ACC112 (cell line): Measurements from ENCODE around the gene ERCC6.

ENCODE experiments used
- H2AFZ ChIP-seq: fragments of 200-600 bp; sonication (generic); one replicate; pipeline ENCODE4 v1.6.0; 2017; ENCODE audit warnings: antibody characterized with exemption, low read length; ENCODE audit not compliant: unreplicated experiment
- H3K27ac ChIP-seq: fragments of 200-600 bp; sonication (generic); 2 replicates; pipeline ENCODE4 v1.5.1; 2014; ENCODE audit warnings: low read depth, mild to moderate bottlenecking, antibody characterized with exemption, low read length, moderate library complexity
- H3K27me3 ChIP-seq: fragments of 200-600 bp; sonication (generic); 2 replicates; pipeline ENCODE4 v1.6.1; 2014; ENCODE audit warnings: mild to moderate bottlenecking, antibody characterized with exemption, low read length, moderate library complexity, mixed read lengths; ENCODE audit not compliant: insufficient read depth
- H3K36me3 ChIP-seq: fragments of 200-600 bp; sonication (generic); 2 replicates; pipeline ENCODE4 v1.6.1; 2016; ENCODE audit warnings: mild to moderate bottlenecking, antibody characterized with exemption, low read length, moderate library complexity, mixed read lengths; ENCODE audit not compliant: insufficient read depth
- H3K4me1 ChIP-seq: fragments of 200-600 bp; sonication (generic); one replicate; pipeline ENCODE4 v1.6.1; 2016; ENCODE audit warnings: low read length, mixed read lengths; ENCODE audit not compliant: insufficient read depth, unreplicated experiment, control insufficient read depth
- H3K4me3 ChIP-seq: fragments of 200-600 bp; sonication (generic); 2 replicates; pipeline ENCODE4 v1.5.1; 2014; ENCODE audit warnings: mild to moderate bottlenecking, low read depth, low read length
- H3K79me2 ChIP-seq: fragments of 200-600 bp; sonication (generic); one replicate; pipeline ENCODE4 v1.6.0; 2016; ENCODE audit warnings: low read length; ENCODE audit not compliant: control insufficient read depth, unreplicated experiment, insufficient read depth

Gene ERCC6

GRCh38 chr10:49497358-49497757 lies 41.6 kb downstream of the ERCC6 start:
- no peaks in the 10 kb centered on the region for H3K4me1 ChIP-seq
- no peak overlapping the region for H3K4me3 ChIP-seq
- H3K27ac ChIP-seq: no peak overlapping the region
- H2AFZ ChIP-seq: no peak overlapping the region
- no peaks in the 10 kb centered on the region for H3K79me2 ChIP-seq
- no peaks in the 10 kb centered on the region for H3K27me3 ChIP-seq
- peaks cover 6% of the 10 kb centered on the region; the same call in 1 of the 2 replicates for H3K36me3 ChIP-seq

DNA sequence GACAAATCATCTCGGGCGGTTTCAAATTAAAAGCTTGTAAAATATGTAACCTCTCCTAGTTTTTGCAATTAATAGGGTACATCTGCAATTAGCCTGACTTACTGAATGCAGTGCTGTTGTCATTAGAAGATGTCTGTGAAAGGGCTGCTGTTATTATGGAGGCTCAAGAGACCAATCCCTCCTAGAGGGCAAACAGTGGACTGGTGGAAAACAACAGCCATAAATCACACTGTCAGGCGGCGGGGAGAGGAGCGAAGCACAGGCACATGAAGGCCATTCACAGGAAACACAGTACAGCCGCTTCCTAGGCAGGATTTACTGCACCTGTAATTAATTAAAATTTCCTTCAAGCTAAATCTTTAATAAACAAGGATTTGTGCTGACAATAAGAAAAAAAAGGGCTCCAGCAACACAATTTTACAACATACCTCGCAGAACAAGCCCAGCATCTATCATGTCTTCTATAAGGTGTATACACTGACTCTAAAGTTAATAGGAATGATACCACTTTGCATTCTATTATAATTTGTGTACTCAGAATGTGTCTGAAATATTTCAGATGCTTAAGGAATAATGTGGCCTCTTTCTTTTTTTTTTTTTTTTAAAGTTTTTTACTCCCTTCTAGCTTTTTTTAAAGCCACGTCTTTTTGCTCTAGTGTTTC lies 50.7 kb downstream of the ERCC6 start:
- H3K4me1 ChIP-seq: peaks cover 9% of the 10 kb centered on the region
- H3K4me3 ChIP-seq: no peak overlapping the region
- H2AFZ ChIP-seq: no peak overlapping the region
- no peak overlapping the region for H3K27ac ChIP-seq
- H3K27me3 ChIP-seq: no peaks in the 10 kb centered on the region
- 0 out of 2 replicates have a peak, but pooled peaks cover 3% of the 10 kb centered on the region for H3K36me3 ChIP-seq
- H3K79me2 ChIP-seq: peaks cover 4% of the 10 kb centered on the region

GRCh38 chr10:49486738-49487137 lies 52.2 kb downstream of the ERCC6 start:
- H3K27me3 ChIP-seq: no peaks in the 10 kb centered on the region
- no peak overlapping the region for H2AFZ ChIP-seq
- peaks cover 4% of the 10 kb centered on the region for H3K79me2 ChIP-seq
- H3K4me1 ChIP-seq: peaks cover 9% of the 10 kb centered on the region
- H3K27ac ChIP-seq: no peak overlapping the region
- peaks cover 12% of the 10 kb centered on the region; the same call in 1 of the 2 replicates for H3K36me3 ChIP-seq
- H3K4me3 ChIP-seq: no peak overlapping the region

DNA sequence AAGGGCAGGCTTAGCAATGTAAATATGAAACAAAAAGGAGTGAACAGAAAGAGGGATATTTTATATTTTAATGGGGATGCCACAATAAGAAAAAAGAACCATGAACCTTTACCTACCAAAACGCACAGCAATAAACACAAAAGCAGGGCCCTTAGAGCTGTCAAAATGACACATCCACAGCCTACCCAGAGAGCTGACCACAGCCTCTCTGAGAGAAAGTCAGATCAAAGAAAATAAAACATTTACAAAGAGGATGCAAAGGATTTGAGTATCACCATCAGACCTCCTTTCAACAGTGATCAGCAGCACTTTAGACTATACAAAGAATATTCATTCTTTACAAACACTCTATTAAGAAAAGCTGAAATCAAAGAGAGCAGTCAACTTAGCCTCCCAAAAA lies 52.9 kb downstream of the ERCC6 start:
- H3K27me3 ChIP-seq: no peaks in the 10 kb centered on the region
- H3K79me2 ChIP-seq: peaks cover 4% of the 10 kb centered on the region
- peaks cover 13% of the 10 kb centered on the region for H3K36me3 ChIP-seq
- no peak overlapping the region for H3K27ac ChIP-seq
- H2AFZ ChIP-seq: no peak overlapping the region
- no peak overlapping the region for H3K4me3 ChIP-seq
- peaks cover 9% of the 10 kb centered on the region for H3K4me1 ChIP-seq

- H3K27me3 ChIP-seq: no peaks in the 10 kb centered on the region
- peaks cover 9% of the 10 kb centered on the region for H3K4me1 ChIP-seq
- peaks cover 19% of the 10 kb centered on the region for H3K36me3 ChIP-seq
- 0 out of 2 replicates have a peak overlapping the region, but pooled peaks have one; percentile 24 for H3K27ac ChIP-seq
- no peak overlapping the region for H3K4me3 ChIP-seq
- H3K79me2 ChIP-seq: peaks cover 4% of the 10 kb centered on the region
- no peak overlapping the region for H2AFZ ChIP-seq
Observed at GRCh38 chr10:49484486-49485235, 54.3 kb downstream of the ERCC6 start.

DNA sequence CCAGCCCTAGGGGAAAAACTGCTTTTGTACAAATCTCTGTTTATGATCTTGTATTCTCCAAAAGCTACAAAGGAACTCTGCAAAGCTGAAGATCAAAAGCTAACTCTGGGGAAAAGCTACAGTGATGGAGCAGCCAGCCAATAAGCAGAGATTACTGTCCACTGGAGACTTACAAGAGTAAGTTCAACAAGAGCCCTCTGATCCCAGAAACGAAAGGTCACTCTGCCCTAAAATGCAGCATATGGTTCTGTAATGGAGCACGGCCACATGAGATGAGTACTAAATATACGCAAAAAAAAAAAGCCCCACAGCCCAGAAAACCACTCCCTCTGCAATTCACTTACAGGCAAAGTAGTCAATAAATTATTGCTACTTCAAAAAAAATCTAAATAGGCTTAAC lies 60.1 kb downstream of the ERCC6 start:
- Histone ChIP-seq H3K79me2 (no peaks in the 10 kb centered on the region), H3K4me3 (no peak overlapping the region), H3K36me3 (peaks cover 46% of the 10 kb centered on the region), H3K27ac (no peak overlapping the region), H3K27me3 (no peaks in the 10 kb centered on the region), H2AFZ (no peak overlapping the region), H3K4me1 (no peaks in the 10 kb centered on the region)

DNA sequence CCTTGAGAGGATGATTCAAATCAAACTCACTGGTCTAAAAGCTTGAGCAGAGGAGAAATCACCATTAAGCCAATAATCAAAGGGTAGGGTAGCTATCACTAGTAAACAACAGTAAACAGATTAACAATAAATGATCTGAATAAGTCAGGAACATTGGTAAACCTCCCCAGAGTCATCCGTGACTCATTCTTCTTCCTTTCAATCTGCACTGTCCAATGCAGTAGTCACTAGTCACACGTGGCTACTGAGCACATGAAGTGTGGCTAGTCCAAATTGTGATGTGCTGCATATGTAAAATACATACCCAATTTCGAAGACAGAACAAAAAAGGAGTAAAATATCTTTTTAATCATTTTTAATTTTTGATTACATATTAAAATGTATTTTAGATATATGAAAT lies 64.0 kb downstream of the ERCC6 start:
- H3K36me3 ChIP-seq: peaks cover 42% of the 10 kb centered on the region
- H3K79me2 ChIP-seq: no peaks in the 10 kb centered on the region
- H3K4me1 ChIP-seq: no peaks in the 10 kb centered on the region
- no peaks in the 10 kb centered on the region for H3K27me3 ChIP-seq
- 0 out of 2 replicates have a peak overlapping the region, but pooled peaks have one; percentile 15 for H3K27ac ChIP-seq
- no peak overlapping the region for H2AFZ ChIP-seq
- no peak overlapping the region for H3K4me3 ChIP-seq

GRCh38 chr10:49471532-49471931 lies 67.4 kb downstream of the ERCC6 start:
- Histone ChIP-seq H3K4me1 (no peaks in the 10 kb centered on the region), H3K36me3 (peaks cover 47% of the 10 kb centered on the region), H3K79me2 (no peaks in the 10 kb centered on the region), H3K27ac (no peak overlapping the region), H3K27me3 (no peaks in the 10 kb centered on the region), H3K4me3 (no peak overlapping the region), H2AFZ (no peak overlapping the region)

DNA sequence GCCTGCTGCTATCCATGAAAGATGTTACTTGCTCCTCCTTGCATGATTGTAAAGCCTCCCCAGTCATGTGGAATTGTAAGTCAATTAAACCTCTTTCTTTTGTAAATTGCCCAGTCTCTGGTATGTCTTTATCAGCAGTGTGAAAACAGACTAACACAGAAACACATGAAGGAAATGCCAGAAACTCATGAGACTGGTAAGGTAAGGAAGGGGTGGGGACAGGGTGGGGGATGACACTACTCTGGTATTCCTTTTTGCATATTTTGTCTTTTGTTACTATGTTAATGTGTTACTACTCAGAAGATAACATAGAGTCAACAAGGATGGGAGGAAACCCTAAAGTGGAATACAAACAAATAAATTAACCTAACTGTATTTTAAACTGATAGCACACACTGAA lies 73.2 kb downstream of the ERCC6 start:
- H3K27me3 ChIP-seq: no peaks in the 10 kb centered on the region
- H3K36me3 ChIP-seq: peaks cover 27% of the 10 kb centered on the region
- H2AFZ ChIP-seq: no peak overlapping the region
- no peak overlapping the region for H3K27ac ChIP-seq
- H3K4me1 ChIP-seq: no peaks in the 10 kb centered on the region
- no peaks in the 10 kb centered on the region for H3K79me2 ChIP-seq
- no peak overlapping the region for H3K4me3 ChIP-seq
